PC-9 (cell line): ENCODE measurements around the gene HOXA4.

Source experiments
- CTCF ChIP-seq: fragments of 200-600 bp; sonication (generic); conservative IDR thresholded peaks from 2 replicates; pipeline ENCODE4 v1.6.1; 2017; ENCODE audit warnings: mixed run types, antibody characterized with exemption, mild to moderate bottlenecking, moderate library complexity
- EZH2 ChIP-seq: fragments of 200-600 bp; sonication (generic); IDR thresholded peaks from 2 replicates; pipeline ENCODE4 v1.8.0; 2017; ENCODE audit warnings: antibody characterized with exemption, low read depth

GRCh38 chr7:27098578-27099451, 31.7 kb downstream of the HOXA4 start:
- no peak for TF ChIP-seq CTCF
- TF ChIP-seq EZH2, result no peak
